Colonic mucosa (tissue), 4 donors: ENCODE results near the gene NUDT14. TPM values are rescaled to one million over a fixed set of nuclear protein-coding genes. Genes with fewer than 3 reads are reported as not detected.

Experiments used
- DNase-seq: peaks from one replicate; pipeline ENCODE4 v3.0.0-alpha.2; 2020
- H3K27ac ChIP-seq: fragments of 200-600 bp; one replicate; pipeline ENCODE4 v1.8.0; 2021
- H3K27me3 ChIP-seq: fragments of 200-600 bp; one replicate; pipeline ENCODE4 v1.8.0; 2021
- H3K36me3 ChIP-seq: fragments of 200-600 bp; one replicate; pipeline ENCODE4 v1.8.0; 2021
- H3K4me1 ChIP-seq: fragments of 200-600 bp; one replicate; pipeline ENCODE4 v1.8.0; 2021; ENCODE audit warnings: mild to moderate bottlenecking
- H3K4me3 ChIP-seq: fragments of 200-600 bp; one replicate; pipeline ENCODE4 v1.8.0; 2021
- H3K9ac ChIP-seq, 2 donors: one replicate each; pipeline ENCODE4 v1.7.0; 2013; ENCODE audit warnings: control low read depth in 2 of 2, low read depth in 2 of 2, low read length in 2 of 2
- H3K9me3 ChIP-seq: fragments of 200-600 bp; one replicate; pipeline ENCODE4 v1.8.0; 2021
- CTCF ChIP-seq: fragments of 200-600 bp; IDR thresholded peaks from one replicate; pipeline ENCODE4 v1.8.0; 2022; ENCODE audit warnings: antibody characterized with exemption, mild to moderate bottlenecking
- intact Hi-C: fragments of 100-400 bp; cut with DNase I; formaldehyde crosslinking; loops from one replicate; pipeline ENCODE4 v1.14.1; 2022
- total RNA-seq, 2 donors: library from RNA; stranded (reverse); fragmentation: NEBNext Ultra II Directional in 1 of 2; extraction: Animal tissue kit (Norgen Biotek cat#: 25700) in 1 of 2; gene quantifications; one replicate each; pipeline ENCODE4 v1.2.1, GENCODE V29; 2021
- donor health status: healthy.
- donor health status: DM: no; HTN: no; CAD: no.
- donor health status: DM: no; HTN: no; CAD: no.

NUDT14 gene
- total RNA-seq, 2 donors from 2014 or later, result 40.8 to 46.0 TPM

- no peak overlapping the region for H3K4me3 ChIP-seq
- TF ChIP-seq CTCF, result no peak
- H3K36me3 ChIP-seq, result no peaks in the 10 kb centered on the region
- H3K9me3 ChIP-seq, result no peaks in the 10 kb centered on the region
- no peaks in the 10 kb centered on the region for H3K4me1 ChIP-seq
- H3K27ac ChIP-seq, result no peak overlapping the region
- intact Hi-C loops, result no loop called here
- no peak overlapping the region for H3K9ac ChIP-seq
- H3K27me3 ChIP-seq, result no peaks in the 10 kb centered on the region
- DNase-seq, result no peak
Measured at GRCh38 chr14:105155071-105155651, 26.0 kb downstream of the NUDT14 start.

DNA sequence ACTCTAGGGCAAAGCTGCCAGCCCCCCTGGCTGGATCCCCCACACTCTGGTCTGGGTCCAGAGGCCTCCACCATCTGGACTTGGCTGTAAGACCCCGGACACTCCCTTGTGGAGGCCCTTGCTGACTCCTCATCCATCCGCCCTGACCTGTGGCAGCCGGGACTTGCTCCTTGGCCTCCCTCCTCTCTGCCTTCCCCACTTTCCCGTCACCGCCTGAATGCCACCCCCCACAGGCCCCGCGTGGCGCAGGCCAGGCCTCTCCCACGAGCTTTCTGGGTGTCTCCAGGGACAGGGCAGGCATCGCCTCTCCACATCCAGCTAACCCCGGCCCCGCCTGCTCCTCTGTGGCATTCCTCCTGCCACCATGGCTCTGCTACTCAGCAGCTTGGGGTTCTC is 26.6 kb downstream of the NUDT14 start:
- DNase-seq, result no peak
- no peaks in the 10 kb centered on the region for H3K27me3 ChIP-seq
- H3K4me1 ChIP-seq, result no peaks in the 10 kb centered on the region
- TF ChIP-seq CTCF, result no peak
- no peak overlapping the region for H3K4me3 ChIP-seq
- no peaks in the 10 kb centered on the region for H3K9me3 ChIP-seq
- intact Hi-C loops, result no loop called here
- H3K36me3 ChIP-seq, result no peaks in the 10 kb centered on the region
- no peak overlapping the region for H3K27ac ChIP-seq
- no peak overlapping the region for H3K9ac ChIP-seq

DNA sequence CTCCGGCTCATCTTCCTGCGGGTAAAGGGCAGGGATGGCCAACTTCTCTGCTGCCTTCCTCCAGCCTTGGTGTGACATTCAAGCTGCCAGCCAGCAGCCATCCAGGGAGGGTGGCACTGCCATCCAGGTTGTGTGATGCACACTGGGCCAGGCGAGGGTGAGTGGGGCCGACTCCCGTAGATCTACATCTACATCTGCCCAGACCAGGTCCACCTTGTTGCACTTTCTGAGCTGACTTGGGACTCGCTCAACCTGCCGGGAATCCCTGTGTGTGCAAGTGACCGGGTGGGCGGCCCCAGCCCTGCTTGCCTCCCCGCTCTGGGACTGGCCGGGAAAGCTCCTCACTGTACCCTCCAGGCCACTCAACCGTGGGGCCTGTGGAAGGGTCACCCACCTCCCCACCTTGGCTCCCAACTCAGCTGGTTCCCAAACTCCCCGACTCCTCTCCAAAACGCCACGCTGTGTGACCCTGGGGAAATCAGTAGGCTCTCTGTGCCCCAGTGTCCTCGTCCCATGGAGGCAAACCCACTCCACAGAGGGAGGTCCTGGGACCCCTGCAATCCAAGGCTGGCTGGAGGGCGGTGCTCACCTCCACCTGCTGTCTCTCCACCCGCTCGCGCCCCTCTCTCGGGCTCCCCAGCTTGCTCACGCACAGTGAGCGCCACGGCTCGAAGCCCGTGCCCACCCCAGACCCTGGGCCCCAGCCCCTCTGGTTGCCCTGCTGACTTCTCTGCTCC is 27.2 kb downstream of the NUDT14 start:
- H3K4me1 ChIP-seq, result no peaks in the 10 kb centered on the region
- DNase-seq, result no peak
- H3K36me3 ChIP-seq, result no peaks in the 10 kb centered on the region
- intact Hi-C loops, result no loop called here
- H3K9ac ChIP-seq, result no peak overlapping the region
- no peaks in the 10 kb centered on the region for H3K27me3 ChIP-seq
- no peak overlapping the region for H3K4me3 ChIP-seq
- no peak overlapping the region for H3K27ac ChIP-seq
- H3K9me3 ChIP-seq, result no peaks in the 10 kb centered on the region
- no peak for TF ChIP-seq CTCF

DNA sequence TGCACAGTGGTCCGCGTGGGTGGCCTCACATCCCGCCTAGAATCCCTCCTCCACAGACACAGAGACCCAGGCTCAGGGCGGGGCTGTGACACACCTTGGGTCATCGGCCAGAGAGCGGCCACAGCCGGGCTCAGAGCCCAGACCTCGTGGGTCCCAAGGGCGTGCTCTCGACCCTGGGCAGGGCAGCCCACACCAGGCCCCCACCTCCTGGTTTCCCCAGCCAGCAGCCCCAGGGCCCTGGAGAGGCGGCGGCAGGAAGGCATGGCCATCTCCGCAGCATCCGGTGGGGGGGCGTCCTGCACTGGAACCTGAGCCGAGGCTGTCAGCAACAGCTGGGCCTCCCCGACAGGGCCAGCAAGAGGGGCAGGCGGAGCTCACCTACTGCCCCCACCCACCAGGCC is 27.8 kb downstream of the NUDT14 start:
- intact Hi-C loops, result no loop called here
- Histone ChIP-seq H3K27ac (no peak overlapping the region), H3K4me3 (no peak overlapping the region), H3K36me3 (no peaks in the 10 kb centered on the region), H3K9me3 (no peaks in the 10 kb centered on the region), H3K4me1 (no peaks in the 10 kb centered on the region), H3K27me3 (no peaks in the 10 kb centered on the region), H3K9ac (no peak overlapping the region)
- DNase-seq, result no peak
- no peak for TF ChIP-seq CTCF

- TF ChIP-seq CTCF, result no peak
Measured at GRCh38 chr14:105152794-105153241, 28.3 kb downstream of the NUDT14 start.

More at GRCh38 chr14:105152794-105153241, 28.3 kb downstream of the NUDT14 start:
- Histone ChIP-seq H3K9me3 (no peaks in the 10 kb centered on the region), H3K36me3 (no peaks in the 10 kb centered on the region), H3K9ac (no peak overlapping the region), H3K27me3 (no peaks in the 10 kb centered on the region), H3K27ac (no peak overlapping the region), H3K4me3 (no peak overlapping the region), H3K4me1 (no peaks in the 10 kb centered on the region)
- no peak for DNase-seq
- intact Hi-C loops, result no loop called here
